Mesendoderm (in vitro differentiated cells): ENCODE measurements around the gene ZNF605.
A peak's percentile ranks its signal among the peaks of the same experiment; 100 is the strongest.

ENCODE experiments used
- DNase-seq: peaks from one replicate; pipeline ENCODE4 v3.0.0; 2013
- H2AK5ac ChIP-seq: 2 replicates; pipeline ENCODE4 v1.6.1; 2013; ENCODE audit warnings: low read length, inconsistent platforms
- H2BK120ac ChIP-seq: 2 replicates; pipeline ENCODE4 v1.6.1; 2013; ENCODE audit warnings: low read depth, mild to moderate bottlenecking, low read length, moderate library complexity, mixed read lengths
- H2BK15ac ChIP-seq: replicated peaks from 2 replicates; pipeline ENCODE4 v1.6.1; 2013; ENCODE audit warnings: low read depth, mild to moderate bottlenecking, moderate library complexity
- H2BK5ac ChIP-seq: 2 replicates; pipeline ENCODE4 v1.6.1; 2013; ENCODE audit warnings: low read length, inconsistent platforms
- H3K18ac ChIP-seq: 2 replicates; pipeline ENCODE4 v1.6.1; 2013; ENCODE audit warnings: mild to moderate bottlenecking, low read length, mixed read lengths
- H3K23ac ChIP-seq: one replicate; pipeline ENCODE4 v1.6.1; 2013; ENCODE audit warnings: low read length
- H3K27ac ChIP-seq: 2 replicates; pipeline ENCODE4 v1.5.1; 2013; ENCODE audit warnings: low read depth, mild to moderate bottlenecking, inconsistent platforms, low read length, moderate library complexity
- H3K27me3 ChIP-seq: 2 replicates; pipeline ENCODE4 v1.6.1; 2013; ENCODE audit warnings: low read length, control low read depth, mild to moderate bottlenecking, inconsistent platforms; ENCODE audit not compliant: insufficient read depth, poor library complexity
- H3K36me3 ChIP-seq: 2 replicates; pipeline ENCODE4 v1.6.1; 2013; ENCODE audit warnings: low read length, inconsistent platforms; ENCODE audit not compliant: control insufficient read depth, insufficient read depth
- H3K4ac ChIP-seq: one replicate; pipeline ENCODE4 v1.6.1; 2013; ENCODE audit warnings: low read depth, mild to moderate bottlenecking, low read length, moderate library complexity
- H3K4me1 ChIP-seq: 2 replicates; pipeline ENCODE4 v1.6.1; 2013; ENCODE audit warnings: low read depth, low read length, inconsistent platforms; ENCODE audit not compliant: control insufficient read depth
- H3K4me2 ChIP-seq: 2 replicates; pipeline ENCODE4 v1.6.1; 2013; ENCODE audit warnings: low read length
- H3K4me3 ChIP-seq: 2 replicates; pipeline ENCODE4 v1.5.1; 2013; ENCODE audit warnings: mild to moderate bottlenecking, low read length
- H3K56ac ChIP-seq: one replicate; pipeline ENCODE4 v1.6.1; 2013; ENCODE audit warnings: low read length
- H3K79me1 ChIP-seq: 2 replicates; pipeline ENCODE4 v1.6.1; 2013; ENCODE audit warnings: low read length, inconsistent platforms
- H3K79me2 ChIP-seq: 2 replicates; pipeline ENCODE4 v1.6.1; 2013; ENCODE audit warnings: mild to moderate bottlenecking, low read length; ENCODE audit not compliant: control insufficient read depth, insufficient read depth
- H3K9ac ChIP-seq: 2 replicates; pipeline ENCODE4 v1.6.1; 2013; ENCODE audit warnings: low read length, inconsistent platforms
- H4K5ac ChIP-seq: one replicate; pipeline ENCODE4 v1.6.1; 2013; ENCODE audit warnings: low read length
- H4K8ac ChIP-seq: one replicate; pipeline ENCODE4 v1.6.1; 2013; ENCODE audit warnings: low read depth, mild to moderate bottlenecking, control low read depth, low read length, moderate library complexity
- WGBS: extraction: QIAGEN DNeasy Blood & Tissue Kit; methylation state at CpG from one replicate; pipeline ENCODE4 v1.1.7; 2013; ENCODE audit warnings: low lambda C conversion rate, missing lambda C conversion rate; ENCODE audit not compliant: insufficient coverage; ENCODE audit errors: extremely low coverage; 5-methylcytosine and 5-hydroxymethylcytosine counted together

Gene ZNF605

DNA sequence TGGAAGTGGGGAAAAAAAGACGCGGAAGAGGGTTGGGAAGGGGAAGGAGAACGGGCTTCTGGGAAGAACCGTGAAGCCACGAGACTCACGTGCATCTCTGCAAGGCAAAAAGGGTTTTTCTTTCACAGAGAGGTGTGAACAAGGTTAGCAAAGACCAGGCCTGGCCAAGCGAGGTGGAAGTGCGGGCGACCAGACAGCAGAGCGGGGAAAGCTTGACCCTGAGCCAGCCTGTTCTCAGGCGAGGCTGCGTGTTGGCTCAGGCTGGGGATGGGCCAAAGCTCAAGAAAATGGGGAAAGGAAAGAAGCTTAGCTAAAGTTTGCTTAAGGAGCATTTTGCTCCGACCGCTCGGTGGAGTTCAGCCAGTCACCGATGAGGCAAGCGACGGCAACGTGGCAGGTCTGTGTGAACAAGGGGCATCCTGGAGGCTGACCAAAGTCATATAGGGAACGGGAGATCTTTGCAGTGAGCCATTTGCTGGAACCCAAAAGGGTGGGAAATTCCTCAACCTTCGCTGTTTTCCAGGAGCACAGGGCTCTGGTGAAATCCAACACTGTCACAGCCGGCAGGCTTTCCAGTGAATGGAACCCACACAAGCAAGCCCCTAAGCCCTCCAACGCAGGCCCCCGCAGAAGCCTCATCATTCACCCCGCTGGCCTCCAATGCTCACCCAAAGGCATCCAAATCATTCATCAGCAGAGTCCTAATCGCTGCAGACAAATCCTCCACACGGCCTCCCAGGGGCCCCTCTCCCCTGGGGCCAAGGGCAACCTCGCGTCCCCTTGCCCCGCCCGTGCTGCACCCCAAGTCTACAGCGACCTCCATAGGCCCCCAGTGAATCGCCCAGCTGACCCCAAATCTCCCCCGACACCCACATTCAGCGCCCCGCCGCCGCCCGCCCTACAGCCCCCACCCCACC, 754 bp downstream of the ZNF605 start:
- Histone ChIP-seq H4K5ac (no peak overlapping the region), H3K4me1 (peaks cover 2% of the 10 kb centered on the region), H3K56ac (peak overlapping the region; percentile 74), H3K79me2 (peaks cover 13% of the 10 kb centered on the region), H3K4ac (peak overlapping the region; percentile 38), H3K18ac (peak overlapping the region; percentile 95), H3K27ac (no peak overlapping the region), H3K27me3 (no peaks in the 10 kb centered on the region), H2BK120ac (no peak overlapping the region), H3K4me3 (peak overlapping the region; percentile 24), H2BK15ac (no peak overlapping the region), H3K23ac (no peak overlapping the region), H2BK5ac (no peak overlapping the region), H3K36me3 (no peaks in the 10 kb centered on the region), H3K4me2 (peak overlapping the region; percentile 73), H3K9ac (peak overlapping the region; percentile 65), H3K79me1 (peaks cover 22% of the 10 kb centered on the region), H4K8ac (no peak overlapping the region), H2AK5ac (no peak overlapping the region)
- WGBS = no CpG with 5 or more reads among the region's 39 CpGs
- peak; percentile 84 for DNase-seq

DNA sequence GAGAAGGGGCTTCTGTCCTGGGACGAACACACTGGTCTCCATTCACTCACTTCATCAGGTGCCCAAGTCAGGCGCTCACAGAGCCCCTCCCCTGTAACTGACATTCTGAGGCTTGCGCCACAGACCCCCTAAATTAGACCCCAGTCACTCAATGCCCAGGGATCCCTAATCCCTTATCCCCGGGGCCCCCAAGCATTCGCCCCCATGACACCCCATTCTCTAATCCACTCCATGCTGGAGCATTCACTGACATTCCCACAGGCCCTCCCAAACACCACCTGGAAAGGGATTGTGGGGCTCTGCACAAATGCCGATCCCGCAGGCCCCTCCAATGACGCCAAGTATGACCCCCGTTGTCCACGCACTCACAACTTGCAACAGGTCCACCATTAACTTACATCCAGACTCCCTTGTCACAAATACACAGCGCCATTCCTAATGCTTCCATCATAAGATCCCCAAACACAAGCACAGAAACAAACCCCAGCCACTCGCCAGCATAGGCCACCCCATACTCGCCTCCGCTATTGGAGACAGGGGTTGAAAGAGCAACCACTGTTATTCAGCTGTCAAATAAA, 1.5 kb downstream of the ZNF605 start:
- Histone ChIP-seq H2AK5ac (no peak overlapping the region), H3K79me1 (peaks cover 24% of the 10 kb centered on the region), H3K4me2 (peak overlapping the region; percentile 73), H2BK5ac (no peak overlapping the region), H3K9ac (peak overlapping the region; percentile 65), H3K4ac (no peak overlapping the region), H4K5ac (no peak overlapping the region), H3K4me1 (peaks cover 2% of the 10 kb centered on the region), H3K79me2 (peaks cover 13% of the 10 kb centered on the region), H3K27me3 (no peaks in the 10 kb centered on the region), H3K56ac (no peak overlapping the region), H3K4me3 (no peak overlapping the region), H3K27ac (no peak overlapping the region), H3K36me3 (no peaks in the 10 kb centered on the region), H3K23ac (no peak overlapping the region), H3K18ac (no peak overlapping the region), H4K8ac (no peak overlapping the region), H2BK15ac (no peak overlapping the region), H2BK120ac (no peak overlapping the region)
- DNase-seq = no peak
- WGBS = no CpG with 5 or more reads among the region's 14 CpGs

DNA sequence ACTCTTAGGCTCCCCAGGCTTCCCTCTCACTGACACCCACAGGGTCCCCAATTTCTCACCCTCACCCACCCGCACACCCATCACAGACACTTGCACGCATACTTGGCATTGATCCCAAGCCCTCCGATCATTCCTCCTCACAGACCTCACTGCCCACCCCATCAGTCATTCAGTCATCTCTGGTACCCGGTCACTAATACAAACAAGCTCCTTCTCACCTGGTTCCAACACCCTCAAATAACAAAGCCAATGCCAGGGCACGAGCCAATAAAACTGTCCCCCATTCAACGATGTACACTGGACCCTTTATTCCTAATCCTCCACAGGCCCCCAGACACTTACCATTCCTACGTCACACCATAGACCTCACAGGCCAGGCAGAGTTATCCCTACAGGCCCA, 2.3 kb downstream of the ZNF605 start:
- no peaks in the 10 kb centered on the region for H3K27me3 ChIP-seq
- no CpG with 5 or more reads among the region's 7 CpGs for WGBS
- no peak overlapping the region for H2BK120ac ChIP-seq
- H3K27ac ChIP-seq = no peak overlapping the region
- no peak overlapping the region for H3K9ac ChIP-seq
- no peak overlapping the region for H3K56ac ChIP-seq
- H4K8ac ChIP-seq = no peak overlapping the region
- DNase-seq = no peak
- H2BK15ac ChIP-seq = no peak overlapping the region
- H3K79me1 ChIP-seq = peaks cover 24% of the 10 kb centered on the region
- no peaks in the 10 kb centered on the region for H3K36me3 ChIP-seq
- H2BK5ac ChIP-seq = no peak overlapping the region
- H3K4ac ChIP-seq = no peak overlapping the region
- H4K5ac ChIP-seq = no peak overlapping the region
- H3K18ac ChIP-seq = no peak overlapping the region
- H3K4me3 ChIP-seq = no peak overlapping the region
- peaks cover 13% of the 10 kb centered on the region for H3K79me2 ChIP-seq
- peaks cover 2% of the 10 kb centered on the region for H3K4me1 ChIP-seq
- no peak overlapping the region for H3K4me2 ChIP-seq
- no peak overlapping the region for H2AK5ac ChIP-seq
- no peak overlapping the region for H3K23ac ChIP-seq

DNA sequence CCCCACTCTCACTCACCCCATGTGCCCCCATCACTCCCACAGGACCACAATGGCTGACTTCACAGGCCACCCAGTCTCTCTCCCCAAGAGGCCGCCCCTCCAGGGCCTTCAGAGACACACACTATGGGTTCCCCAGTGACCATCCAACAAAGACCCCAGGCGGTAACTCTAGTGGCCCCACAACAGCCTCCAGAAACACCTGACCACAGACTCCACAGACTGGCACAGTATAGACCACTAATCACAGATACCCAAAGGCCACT, 3.0 kb downstream of the ZNF605 start:
- WGBS = no CpG with 5 or more reads among the region's 2 CpGs
- Histone ChIP-seq H3K4me2 (no peak overlapping the region), H3K56ac (no peak overlapping the region), H2BK15ac (no peak overlapping the region), H2BK5ac (no peak overlapping the region), H3K4ac (no peak overlapping the region), H4K8ac (no peak overlapping the region), H2AK5ac (no peak overlapping the region), H2BK120ac (no peak overlapping the region), H3K27me3 (no peaks in the 10 kb centered on the region), H3K4me1 (peaks cover 2% of the 10 kb centered on the region), H3K23ac (no peak overlapping the region), H4K5ac (no peak overlapping the region), H3K18ac (no peak overlapping the region), H3K9ac (no peak overlapping the region), H3K79me1 (peaks cover 24% of the 10 kb centered on the region), H3K4me3 (no peak overlapping the region), H3K36me3 (no peaks in the 10 kb centered on the region), H3K27ac (no peak overlapping the region), H3K79me2 (peaks cover 13% of the 10 kb centered on the region)
- no peak for DNase-seq

DNA sequence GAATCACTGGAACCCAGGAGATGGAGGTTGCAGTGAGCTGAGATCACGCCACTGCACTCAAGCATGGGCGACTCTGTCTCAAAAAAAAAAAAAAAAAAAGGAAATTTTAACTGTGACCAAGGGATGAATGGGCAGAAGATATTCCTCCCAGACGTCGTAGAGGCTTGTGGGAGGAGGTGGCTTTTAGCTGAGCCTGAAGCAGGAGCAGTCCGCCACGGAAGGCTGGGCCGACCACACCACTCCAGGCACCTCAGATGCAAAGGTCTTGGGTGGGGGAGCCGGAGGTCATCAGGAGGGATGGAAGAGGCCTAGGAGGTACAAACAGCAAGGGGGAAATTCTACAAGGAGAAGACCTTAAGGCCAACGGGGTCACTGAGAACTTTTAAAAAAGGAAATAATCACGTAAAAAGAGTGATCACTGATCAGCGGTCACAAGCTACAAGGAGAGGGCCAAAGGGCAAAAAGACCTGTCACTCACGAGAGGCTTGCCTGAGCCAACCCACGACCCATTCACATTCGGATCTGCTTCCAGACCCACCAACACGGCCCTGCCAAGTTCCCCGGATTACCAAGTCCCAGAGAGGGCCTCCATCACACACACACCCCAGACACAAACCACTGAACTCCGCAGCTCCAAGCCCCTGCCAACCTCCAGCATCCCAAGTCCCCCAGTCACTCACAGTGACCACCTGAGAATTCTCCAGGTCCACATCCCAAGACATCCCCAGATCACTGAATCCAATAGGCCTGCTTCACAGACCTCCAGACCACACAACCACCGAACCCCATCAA, 3.5 kb downstream of the ZNF605 start:
- H3K79me1 ChIP-seq = peaks cover 24% of the 10 kb centered on the region
- DNase-seq = no peak
- H2AK5ac ChIP-seq = no peak overlapping the region
- no peaks in the 10 kb centered on the region for H3K27me3 ChIP-seq
- no peak overlapping the region for H2BK5ac ChIP-seq
- no peak overlapping the region for H3K18ac ChIP-seq
- no peak overlapping the region for H2BK15ac ChIP-seq
- H3K23ac ChIP-seq = no peak overlapping the region
- no peak overlapping the region for H2BK120ac ChIP-seq
- no peak overlapping the region for H3K56ac ChIP-seq
- no peak overlapping the region for H4K8ac ChIP-seq
- peaks cover 2% of the 10 kb centered on the region for H3K4me1 ChIP-seq
- WGBS = no CpG with 5 or more reads among the region's 18 CpGs
- H3K4me2 ChIP-seq = no peak overlapping the region
- no peak overlapping the region for H3K4ac ChIP-seq
- H3K27ac ChIP-seq = no peak overlapping the region
- H4K5ac ChIP-seq = no peak overlapping the region
- H3K36me3 ChIP-seq = no peaks in the 10 kb centered on the region
- H3K9ac ChIP-seq = no peak overlapping the region
- H3K79me2 ChIP-seq = peaks cover 13% of the 10 kb centered on the region
- no peak overlapping the region for H3K4me3 ChIP-seq
